WTC11 (cell line): ENCODE results near the gene PRKCE.

ENCODE experiments used
- CBFB ChIP-seq: sonication (generic); formaldehyde crosslinking; IDR thresholded peaks from 2 replicates; pipeline ENCODE4 v1.8.1; 2022; ENCODE audit warnings: mild to moderate bottlenecking, low read depth, missing genetic modification reagents
- ELF4 ChIP-seq: sonication (generic); formaldehyde crosslinking; IDR thresholded peaks from 2 replicates; pipeline ENCODE4 v1.8.1; 2022; ENCODE audit warnings: low read depth, mild to moderate bottlenecking, moderate library complexity, missing genetic modification reagents
- ESRRA ChIP-seq: sonication (generic); formaldehyde crosslinking; IDR thresholded peaks from 2 replicates; pipeline ENCODE4 v1.8.1; 2022; ENCODE audit warnings: mild to moderate bottlenecking, missing genetic modification reagents, borderline replicate concordance
- GABPB1 ChIP-seq: sonication (generic); formaldehyde crosslinking; IDR thresholded peaks from 2 replicates; pipeline ENCODE4 v1.8.1; 2023; ENCODE audit warnings: mild to moderate bottlenecking, missing genetic modification reagents
- MXD4 ChIP-seq: fragments of 250-450 bp; sonication (Bioruptor Pico); IDR thresholded peaks from 2 replicates; pipeline ENCODE4 v1.8.0; 2021; ENCODE audit warnings: mild to moderate bottlenecking, moderate library complexity, borderline replicate concordance
- NFE2L1 ChIP-seq: sonication (generic); formaldehyde crosslinking; IDR thresholded peaks from 2 replicates; pipeline ENCODE4 v1.8.1; 2023; ENCODE audit warnings: missing genetic modification reagents
- TF ChIP-seq, protein P1 (sequence below): fragments of 200-600 bp; IDR thresholded peaks from 2 replicates; pipeline ENCODE4 v1.8.0; 2022; ENCODE audit warnings: antibody characterized with exemption
- TF ChIP-seq, protein P2 (sequence below): sonication (generic); formaldehyde crosslinking; IDR thresholded peaks from 2 replicates; pipeline ENCODE4 v1.8.0; 2022; ENCODE audit warnings: missing genetic modification reagents
- TF ChIP-seq, protein P3 (sequence below): sonication (generic); formaldehyde crosslinking; IDR thresholded peaks from 2 replicates; pipeline ENCODE4 v1.8.1; 2023; ENCODE audit warnings: mild to moderate bottlenecking, missing genetic modification reagents, moderate library complexity
- TF ChIP-seq, protein P4 (sequence below): sonication (generic); formaldehyde crosslinking; IDR thresholded peaks from 2 replicates; pipeline ENCODE4 v1.8.1; 2023; ENCODE audit warnings: mild to moderate bottlenecking, missing genetic modification reagents
- TF ChIP-seq, protein P5 (sequence below): sonication (generic); formaldehyde crosslinking; IDR thresholded peaks from 2 replicates; pipeline ENCODE4 v1.8.0; 2022; ENCODE audit warnings: mild to moderate bottlenecking, missing genetic modification reagents
- TF ChIP-seq, protein P6 (sequence below): sonication (generic); formaldehyde crosslinking; IDR thresholded peaks from 2 replicates; pipeline ENCODE4 v1.8.0; 2022; ENCODE audit warnings: mild to moderate bottlenecking, missing genetic modification reagents

DNA sequence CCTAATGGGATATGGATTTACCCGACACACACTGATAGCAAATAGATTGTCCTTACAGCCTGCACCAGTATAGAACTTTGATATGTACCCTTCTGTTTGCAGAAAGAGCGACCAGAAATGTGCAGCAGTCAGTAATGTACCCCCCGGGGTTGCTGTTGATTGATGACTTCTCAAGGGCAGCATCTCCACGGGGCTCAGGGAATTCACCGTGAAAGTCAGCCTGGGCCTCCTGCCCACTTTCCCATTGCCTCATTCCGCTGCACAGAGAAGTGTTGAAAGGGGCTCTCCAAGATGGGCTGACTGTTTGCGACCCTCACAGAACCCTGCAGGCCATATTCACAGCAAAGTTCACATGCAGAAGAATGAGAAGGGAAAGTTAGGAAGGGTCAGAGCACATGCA lies 241.3 kb downstream of the PRKCE start:
- TF ChIP-seq, protein P1, sequence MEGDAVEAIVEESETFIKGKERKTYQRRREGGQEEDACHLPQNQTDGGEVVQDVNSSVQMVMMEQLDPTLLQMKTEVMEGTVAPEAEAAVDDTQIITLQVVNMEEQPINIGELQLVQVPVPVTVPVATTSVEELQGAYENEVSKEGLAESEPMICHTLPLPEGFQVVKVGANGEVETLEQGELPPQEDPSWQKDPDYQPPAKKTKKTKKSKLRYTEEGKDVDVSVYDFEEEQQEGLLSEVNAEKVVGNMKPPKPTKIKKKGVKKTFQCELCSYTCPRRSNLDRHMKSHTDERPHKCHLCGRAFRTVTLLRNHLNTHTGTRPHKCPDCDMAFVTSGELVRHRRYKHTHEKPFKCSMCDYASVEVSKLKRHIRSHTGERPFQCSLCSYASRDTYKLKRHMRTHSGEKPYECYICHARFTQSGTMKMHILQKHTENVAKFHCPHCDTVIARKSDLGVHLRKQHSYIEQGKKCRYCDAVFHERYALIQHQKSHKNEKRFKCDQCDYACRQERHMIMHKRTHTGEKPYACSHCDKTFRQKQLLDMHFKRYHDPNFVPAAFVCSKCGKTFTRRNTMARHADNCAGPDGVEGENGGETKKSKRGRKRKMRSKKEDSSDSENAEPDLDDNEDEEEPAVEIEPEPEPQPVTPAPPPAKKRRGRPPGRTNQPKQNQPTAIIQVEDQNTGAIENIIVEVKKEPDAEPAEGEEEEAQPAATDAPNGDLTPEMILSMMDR = no peak
- TF ChIP-seq MXD4 = no peak
- no peak for TF ChIP-seq CBFB (CRISPR knock-in tag)
- TF ChIP-seq, protein P2, sequence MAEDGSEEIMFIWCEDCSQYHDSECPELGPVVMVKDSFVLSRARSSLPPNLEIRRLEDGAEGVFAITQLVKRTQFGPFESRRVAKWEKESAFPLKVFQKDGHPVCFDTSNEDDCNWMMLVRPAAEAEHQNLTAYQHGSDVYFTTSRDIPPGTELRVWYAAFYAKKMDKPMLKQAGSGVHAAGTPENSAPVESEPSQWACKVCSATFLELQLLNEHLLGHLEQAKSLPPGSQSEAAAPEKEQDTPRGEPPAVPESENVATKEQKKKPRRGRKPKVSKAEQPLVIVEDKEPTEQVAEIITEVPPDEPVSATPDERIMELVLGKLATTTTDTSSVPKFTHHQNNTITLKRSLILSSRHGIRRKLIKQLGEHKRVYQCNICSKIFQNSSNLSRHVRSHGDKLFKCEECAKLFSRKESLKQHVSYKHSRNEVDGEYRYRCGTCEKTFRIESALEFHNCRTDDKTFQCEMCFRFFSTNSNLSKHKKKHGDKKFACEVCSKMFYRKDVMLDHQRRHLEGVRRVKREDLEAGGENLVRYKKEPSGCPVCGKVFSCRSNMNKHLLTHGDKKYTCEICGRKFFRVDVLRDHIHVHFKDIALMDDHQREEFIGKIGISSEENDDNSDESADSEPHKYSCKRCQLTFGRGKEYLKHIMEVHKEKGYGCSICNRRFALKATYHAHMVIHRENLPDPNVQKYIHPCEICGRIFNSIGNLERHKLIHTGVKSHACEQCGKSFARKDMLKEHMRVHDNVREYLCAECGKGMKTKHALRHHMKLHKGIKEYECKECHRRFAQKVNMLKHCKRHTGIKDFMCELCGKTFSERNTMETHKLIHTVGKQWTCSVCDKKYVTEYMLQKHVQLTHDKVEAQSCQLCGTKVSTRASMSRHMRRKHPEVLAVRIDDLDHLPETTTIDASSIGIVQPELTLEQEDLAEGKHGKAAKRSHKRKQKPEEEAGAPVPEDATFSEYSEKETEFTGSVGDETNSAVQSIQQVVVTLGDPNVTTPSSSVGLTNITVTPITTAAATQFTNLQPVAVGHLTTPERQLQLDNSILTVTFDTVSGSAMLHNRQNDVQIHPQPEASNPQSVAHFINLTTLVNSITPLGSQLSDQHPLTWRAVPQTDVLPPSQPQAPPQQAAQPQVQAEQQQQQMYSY (CRISPR knock-in tag) = no peak
- TF ChIP-seq, protein P3, sequence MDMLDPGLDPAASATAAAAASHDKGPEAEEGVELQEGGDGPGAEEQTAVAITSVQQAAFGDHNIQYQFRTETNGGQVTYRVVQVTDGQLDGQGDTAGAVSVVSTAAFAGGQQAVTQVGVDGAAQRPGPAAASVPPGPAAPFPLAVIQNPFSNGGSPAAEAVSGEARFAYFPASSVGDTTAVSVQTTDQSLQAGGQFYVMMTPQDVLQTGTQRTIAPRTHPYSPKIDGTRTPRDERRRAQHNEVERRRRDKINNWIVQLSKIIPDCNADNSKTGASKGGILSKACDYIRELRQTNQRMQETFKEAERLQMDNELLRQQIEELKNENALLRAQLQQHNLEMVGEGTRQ (CRISPR knock-in tag) = no peak
- TF ChIP-seq, protein P4, sequence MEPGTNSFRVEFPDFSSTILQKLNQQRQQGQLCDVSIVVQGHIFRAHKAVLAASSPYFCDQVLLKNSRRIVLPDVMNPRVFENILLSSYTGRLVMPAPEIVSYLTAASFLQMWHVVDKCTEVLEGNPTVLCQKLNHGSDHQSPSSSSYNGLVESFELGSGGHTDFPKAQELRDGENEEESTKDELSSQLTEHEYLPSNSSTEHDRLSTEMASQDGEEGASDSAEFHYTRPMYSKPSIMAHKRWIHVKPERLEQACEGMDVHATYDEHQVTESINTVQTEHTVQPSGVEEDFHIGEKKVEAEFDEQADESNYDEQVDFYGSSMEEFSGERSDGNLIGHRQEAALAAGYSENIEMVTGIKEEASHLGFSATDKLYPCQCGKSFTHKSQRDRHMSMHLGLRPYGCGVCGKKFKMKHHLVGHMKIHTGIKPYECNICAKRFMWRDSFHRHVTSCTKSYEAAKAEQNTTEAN (CRISPR knock-in tag) = no peak
- TF ChIP-seq ELF4 (CRISPR knock-in tag) = no peak
- no peak for TF ChIP-seq NFE2L1 (CRISPR knock-in tag)
- no peak for TF ChIP-seq GABPB1 (CRISPR knock-in tag)
- TF ChIP-seq, protein P5, sequence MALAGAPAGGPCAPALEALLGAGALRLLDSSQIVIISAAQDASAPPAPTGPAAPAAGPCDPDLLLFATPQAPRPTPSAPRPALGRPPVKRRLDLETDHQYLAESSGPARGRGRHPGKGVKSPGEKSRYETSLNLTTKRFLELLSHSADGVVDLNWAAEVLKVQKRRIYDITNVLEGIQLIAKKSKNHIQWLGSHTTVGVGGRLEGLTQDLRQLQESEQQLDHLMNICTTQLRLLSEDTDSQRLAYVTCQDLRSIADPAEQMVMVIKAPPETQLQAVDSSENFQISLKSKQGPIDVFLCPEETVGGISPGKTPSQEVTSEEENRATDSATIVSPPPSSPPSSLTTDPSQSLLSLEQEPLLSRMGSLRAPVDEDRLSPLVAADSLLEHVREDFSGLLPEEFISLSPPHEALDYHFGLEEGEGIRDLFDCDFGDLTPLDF (CRISPR knock-in tag) = no peak
- no peak for TF ChIP-seq ESRRA
- TF ChIP-seq, protein P6, sequence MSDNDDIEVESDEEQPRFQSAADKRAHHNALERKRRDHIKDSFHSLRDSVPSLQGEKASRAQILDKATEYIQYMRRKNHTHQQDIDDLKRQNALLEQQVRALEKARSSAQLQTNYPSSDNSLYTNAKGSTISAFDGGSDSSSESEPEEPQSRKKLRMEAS = no peak
